ENCODE data around the gene PARP14.

Gene PARP14

GRCh38 chr3:122758877-122759560 lies 78.4 kb downstream of the PARP14 start:
- Histone ChIP-seq H3K9me3 (ENCODE audit: control insufficient read depth, insufficient read depth, low read length) (no peaks in the 10 kb centered on the region), H3K36me3 (ENCODE audit: control insufficient read depth, insufficient read depth, low read length) (no peaks in the 10 kb centered on the region), H3K27me3 (ENCODE audit: control insufficient read depth, insufficient read depth, low read length) (no peaks in the 10 kb centered on the region), H3K9ac (ENCODE audit: low read depth, low read length) (no peak overlapping the region), H3K4me1 (ENCODE audit: control insufficient read depth, insufficient read depth, low read length) (peaks cover 8% of the 10 kb centered on the region), H3K4me3 (ENCODE audit: low read depth, low read length) (no peak overlapping the region)

- H3K27me3 ChIP-seq (ENCODE audit: control insufficient read depth, insufficient read depth, low read length), result no peaks in the 10 kb centered on the region
- H3K36me3 ChIP-seq (ENCODE audit: control insufficient read depth, insufficient read depth, low read length), result no peaks in the 10 kb centered on the region
- no peak overlapping the region for H3K4me3 ChIP-seq (ENCODE audit: low read depth, low read length)
- peaks cover 8% of the 10 kb centered on the region for H3K4me1 ChIP-seq (ENCODE audit: control insufficient read depth, insufficient read depth, low read length)
- no peak overlapping the region for H3K9ac ChIP-seq (ENCODE audit: low read depth, low read length)
- no peaks in the 10 kb centered on the region for H3K9me3 ChIP-seq (ENCODE audit: control insufficient read depth, insufficient read depth, low read length)
Measured at GRCh38 chr3:122760453-122761271, 80.0 kb downstream of the PARP14 start.

GRCh38 chr3:122766430-122766829 lies 85.8 kb downstream of the PARP14 start:
- Histone ChIP-seq H3K4me1 (ENCODE audit: control insufficient read depth, insufficient read depth, low read length) (no peaks in the 10 kb centered on the region), H3K9ac (ENCODE audit: low read depth, low read length) (no peak overlapping the region), H3K4me3 (ENCODE audit: low read depth, low read length) (no peak overlapping the region), H3K9me3 (ENCODE audit: control insufficient read depth, insufficient read depth, low read length) (no peaks in the 10 kb centered on the region), H3K27me3 (ENCODE audit: control insufficient read depth, insufficient read depth, low read length) (no peaks in the 10 kb centered on the region), H3K36me3 (ENCODE audit: control insufficient read depth, insufficient read depth, low read length) (no peaks in the 10 kb centered on the region)

- Histone ChIP-seq H3K9me3 (ENCODE audit: control insufficient read depth, insufficient read depth, low read length) (no peaks in the 10 kb centered on the region), H3K4me3 (ENCODE audit: low read depth, low read length) (no peak overlapping the region), H3K4me1 (ENCODE audit: control insufficient read depth, insufficient read depth, low read length) (no peaks in the 10 kb centered on the region), H3K27me3 (ENCODE audit: control insufficient read depth, insufficient read depth, low read length) (no peaks in the 10 kb centered on the region), H3K36me3 (ENCODE audit: control insufficient read depth, insufficient read depth, low read length) (no peaks in the 10 kb centered on the region), H3K9ac (ENCODE audit: low read depth, low read length) (no peak overlapping the region)
Measured at GRCh38 chr3:122767540-122768372, 87.1 kb downstream of the PARP14 start.

- Histone ChIP-seq H3K27me3 (ENCODE audit: control insufficient read depth, insufficient read depth, low read length) (no peaks in the 10 kb centered on the region), H3K4me3 (ENCODE audit: low read depth, low read length) (no peak overlapping the region), H3K9me3 (ENCODE audit: control insufficient read depth, insufficient read depth, low read length) (no peaks in the 10 kb centered on the region), H3K36me3 (ENCODE audit: control insufficient read depth, insufficient read depth, low read length) (no peaks in the 10 kb centered on the region), H3K9ac (ENCODE audit: low read depth, low read length) (no peak overlapping the region), H3K4me1 (ENCODE audit: control insufficient read depth, insufficient read depth, low read length) (no peaks in the 10 kb centered on the region)
Measured at GRCh38 chr3:122770521-122771202, 90.0 kb downstream of the PARP14 start.

GRCh38 chr3:122772827-122773226 lies 92.2 kb downstream of the PARP14 start:
- Histone ChIP-seq H3K4me3 (ENCODE audit: low read depth, low read length) (no peak overlapping the region), H3K9ac (ENCODE audit: low read depth, low read length) (no peak overlapping the region), H3K36me3 (ENCODE audit: control insufficient read depth, insufficient read depth, low read length) (no peaks in the 10 kb centered on the region), H3K4me1 (ENCODE audit: control insufficient read depth, insufficient read depth, low read length) (peaks cover 4% of the 10 kb centered on the region), H3K27me3 (ENCODE audit: control insufficient read depth, insufficient read depth, low read length) (no peaks in the 10 kb centered on the region), H3K9me3 (ENCODE audit: control insufficient read depth, insufficient read depth, low read length) (no peaks in the 10 kb centered on the region)

- peaks cover 6% of the 10 kb centered on the region for H3K4me1 ChIP-seq (ENCODE audit: control insufficient read depth, insufficient read depth, low read length)
- H3K9me3 ChIP-seq (ENCODE audit: control insufficient read depth, insufficient read depth, low read length), result no peaks in the 10 kb centered on the region
- no peaks in the 10 kb centered on the region for H3K27me3 ChIP-seq (ENCODE audit: control insufficient read depth, insufficient read depth, low read length)
- H3K9ac ChIP-seq (ENCODE audit: low read depth, low read length), result no peak overlapping the region
- H3K36me3 ChIP-seq (ENCODE audit: control insufficient read depth, insufficient read depth, low read length), result no peaks in the 10 kb centered on the region
- H3K4me3 ChIP-seq (ENCODE audit: low read depth, low read length), result no peak overlapping the region
Measured at GRCh38 chr3:122773944-122774509, 93.4 kb downstream of the PARP14 start.

- H3K9me3 ChIP-seq (ENCODE audit: control insufficient read depth, insufficient read depth, low read length), result no peaks in the 10 kb centered on the region
- H3K4me1 ChIP-seq (ENCODE audit: control insufficient read depth, insufficient read depth, low read length), result peaks cover 6% of the 10 kb centered on the region
- H3K27me3 ChIP-seq (ENCODE audit: control insufficient read depth, insufficient read depth, low read length), result no peaks in the 10 kb centered on the region
- no peak overlapping the region for H3K9ac ChIP-seq (ENCODE audit: low read depth, low read length)
- H3K4me3 ChIP-seq (ENCODE audit: low read depth, low read length), result no peak overlapping the region
- H3K36me3 ChIP-seq (ENCODE audit: control insufficient read depth, insufficient read depth, low read length), result no peaks in the 10 kb centered on the region
Measured at GRCh38 chr3:122774564-122774963, 93.9 kb downstream of the PARP14 start.

- Histone ChIP-seq H3K4me3 (ENCODE audit: low read depth, low read length) (no peak overlapping the region), H3K4me1 (ENCODE audit: control insufficient read depth, insufficient read depth, low read length) (peaks cover 6% of the 10 kb centered on the region), H3K27me3 (ENCODE audit: control insufficient read depth, insufficient read depth, low read length) (no peaks in the 10 kb centered on the region), H3K9me3 (ENCODE audit: control insufficient read depth, insufficient read depth, low read length) (no peaks in the 10 kb centered on the region), H3K36me3 (ENCODE audit: control insufficient read depth, insufficient read depth, low read length) (no peaks in the 10 kb centered on the region), H3K9ac (ENCODE audit: low read depth, low read length) (no peak overlapping the region)
Measured at GRCh38 chr3:122776675-122777468, 96.2 kb downstream of the PARP14 start.

GRCh38 chr3:122777563-122777962 lies 96.9 kb downstream of the PARP14 start:
- Histone ChIP-seq H3K36me3 (ENCODE audit: control insufficient read depth, insufficient read depth, low read length) (no peaks in the 10 kb centered on the region), H3K4me3 (ENCODE audit: low read depth, low read length) (no peak overlapping the region), H3K4me1 (ENCODE audit: control insufficient read depth, insufficient read depth, low read length) (peaks cover 6% of the 10 kb centered on the region), H3K27me3 (ENCODE audit: control insufficient read depth, insufficient read depth, low read length) (no peaks in the 10 kb centered on the region), H3K9me3 (ENCODE audit: control insufficient read depth, insufficient read depth, low read length) (no peaks in the 10 kb centered on the region), H3K9ac (ENCODE audit: low read depth, low read length) (no peak overlapping the region)

Data from iPS-15b (cell line).